GM18526 (cell line): Measurements from ENCODE around the gene CD207.

Experiments used
- POLR2A ChIP-seq: IDR thresholded peaks from 3 replicates; pipeline ENCODE4 v1.6.1; 2011; ENCODE audit not compliant: insufficient read length; ENCODE audit errors: extremely low read depth

Gene CD207

DNA sequence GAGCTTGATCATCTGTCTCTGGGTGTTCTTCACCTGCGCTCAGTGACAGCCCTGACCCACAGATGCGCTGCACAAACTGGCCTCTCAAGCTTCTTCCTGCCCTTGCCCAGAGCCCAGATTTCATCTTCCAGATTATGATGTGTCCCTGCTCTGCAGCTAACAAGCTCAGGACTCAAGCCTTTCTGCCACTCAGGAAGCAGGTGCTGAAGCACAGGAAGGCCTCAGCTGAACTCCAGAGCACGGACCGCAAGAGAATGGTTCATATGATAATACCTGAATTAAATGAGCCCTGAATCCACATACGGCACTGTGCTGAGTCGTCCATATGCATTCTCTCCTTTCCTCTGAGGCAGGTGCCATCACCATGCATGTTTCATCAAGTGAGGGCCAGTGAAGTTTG, 3.8 kb downstream of the CD207 start:
- TF ChIP-seq POLR2A: no peak

DNA sequence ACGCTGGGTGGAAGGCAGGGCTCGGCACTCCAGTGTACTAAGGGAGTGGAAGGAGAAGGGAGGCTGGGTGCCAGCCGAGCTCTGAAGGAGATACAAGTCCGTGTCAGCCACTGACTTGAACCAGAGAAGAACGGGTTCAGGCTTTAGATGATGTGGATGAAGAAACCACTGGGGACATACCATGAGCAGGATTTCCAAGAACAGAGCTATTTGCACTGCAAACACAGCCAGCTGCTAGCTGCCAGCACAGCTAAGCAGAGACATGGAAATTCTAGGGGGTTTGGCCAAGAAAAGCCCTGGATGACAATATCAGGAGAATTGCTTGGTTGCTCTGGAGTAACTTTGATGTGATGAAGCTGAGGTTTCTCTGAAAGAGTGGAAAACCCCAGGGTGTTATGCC, 5.2 kb downstream of the CD207 start:
- TF ChIP-seq POLR2A: no peak

DNA sequence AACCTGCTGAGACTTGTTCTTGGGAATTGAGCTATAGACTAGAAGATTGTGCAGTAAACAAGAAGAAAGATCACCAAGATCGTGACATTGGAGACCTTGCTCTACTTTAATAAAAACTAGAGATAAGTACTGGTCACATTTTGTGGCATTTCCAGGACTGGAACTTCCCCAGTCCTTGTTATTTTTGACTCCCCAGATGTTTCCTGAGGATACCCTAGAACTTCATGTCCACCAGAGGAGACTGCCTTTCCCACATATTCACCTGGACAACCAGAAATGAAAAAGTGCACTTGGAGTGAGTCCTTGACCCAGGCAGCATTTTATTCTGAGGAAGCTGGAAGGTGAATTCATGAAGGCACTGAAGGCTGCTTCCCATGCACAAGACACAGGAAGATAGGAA, 5.7 kb downstream of the CD207 start:
- no peak for TF ChIP-seq POLR2A

DNA sequence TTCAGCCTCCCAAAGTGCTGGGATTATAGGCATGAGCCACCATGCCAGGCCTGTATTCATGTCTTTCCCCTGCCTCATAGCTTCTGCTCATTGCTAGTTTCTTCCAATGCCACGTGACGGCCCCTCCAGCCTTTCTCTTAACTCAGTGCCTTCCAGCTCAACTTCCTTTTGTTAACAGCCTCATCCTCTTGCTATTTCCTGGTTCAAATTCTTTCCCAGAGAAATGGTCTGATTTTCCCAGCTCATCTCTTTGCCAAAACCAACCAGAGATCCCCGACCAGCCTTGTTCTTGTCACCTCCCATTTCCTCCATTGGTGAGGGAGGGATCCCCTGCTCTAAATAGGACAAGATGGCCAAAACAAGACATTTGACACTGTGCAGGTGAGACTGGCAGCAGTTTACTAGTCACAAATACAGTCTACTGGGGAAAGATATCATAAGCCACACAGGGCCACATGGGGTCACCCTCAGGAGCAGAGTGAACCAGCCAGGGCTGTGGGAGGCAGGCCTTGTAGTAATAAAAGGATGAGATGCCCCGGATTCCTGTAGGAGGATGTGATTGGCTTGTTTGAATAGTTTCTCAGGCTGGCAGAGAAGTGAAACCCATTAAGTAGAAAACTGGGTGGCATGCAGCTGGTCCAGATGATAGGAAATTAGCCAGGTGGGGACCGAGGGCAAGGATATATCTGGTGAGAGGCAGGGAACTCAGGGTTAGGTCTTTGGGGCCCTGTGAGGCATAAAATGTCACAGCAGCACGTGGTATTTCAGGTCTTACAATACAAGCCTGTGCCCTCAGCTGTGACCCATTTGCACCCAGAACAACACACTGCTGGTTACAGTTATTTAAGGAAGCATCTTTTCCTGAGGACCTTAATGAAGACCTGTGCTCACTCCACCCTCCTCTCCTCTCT, 6.4 kb downstream of the CD207 start:
- no peak for TF ChIP-seq POLR2A

DNA sequence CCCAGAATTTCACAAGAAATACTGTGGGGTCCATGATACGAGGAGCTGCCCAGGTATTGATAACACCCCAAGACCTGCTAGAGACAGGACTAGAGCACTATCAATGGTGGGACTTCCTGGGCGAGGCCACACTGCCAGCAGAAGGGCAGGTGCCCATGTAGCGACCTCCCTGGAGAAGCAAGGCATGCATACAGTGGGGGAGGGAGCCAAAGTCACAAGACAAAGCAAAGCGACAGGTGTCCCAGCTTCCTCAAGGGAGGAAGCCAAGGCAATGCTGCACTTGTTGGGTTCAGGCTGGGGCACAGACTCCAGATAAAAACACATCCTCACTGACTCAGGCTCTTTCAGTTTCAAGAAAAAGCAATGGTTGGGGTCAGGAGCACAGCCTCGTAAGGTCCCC, 7.5 kb downstream of the CD207 start:
- TF ChIP-seq POLR2A: no peak

DNA sequence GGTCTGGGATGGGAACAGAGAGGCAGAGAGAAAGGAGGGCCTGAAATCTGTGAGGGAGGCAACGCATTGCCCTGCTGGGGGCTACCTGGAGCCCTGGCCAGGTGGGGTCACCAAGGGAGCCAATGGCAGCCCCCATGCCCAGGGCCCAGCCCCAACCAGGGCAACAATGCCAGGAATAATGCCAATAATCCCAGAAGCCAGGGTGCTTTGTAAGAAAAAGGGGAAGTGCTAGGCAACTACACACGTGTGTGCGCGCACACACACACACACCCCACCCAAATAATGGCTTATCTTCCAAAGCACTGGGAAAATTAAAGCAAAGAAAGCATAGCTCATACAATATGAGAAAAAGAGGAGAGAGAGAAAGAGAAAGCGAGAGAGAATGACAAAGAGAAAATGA, 8.2 kb downstream of the CD207 start:
- TF ChIP-seq POLR2A: no peak

DNA sequence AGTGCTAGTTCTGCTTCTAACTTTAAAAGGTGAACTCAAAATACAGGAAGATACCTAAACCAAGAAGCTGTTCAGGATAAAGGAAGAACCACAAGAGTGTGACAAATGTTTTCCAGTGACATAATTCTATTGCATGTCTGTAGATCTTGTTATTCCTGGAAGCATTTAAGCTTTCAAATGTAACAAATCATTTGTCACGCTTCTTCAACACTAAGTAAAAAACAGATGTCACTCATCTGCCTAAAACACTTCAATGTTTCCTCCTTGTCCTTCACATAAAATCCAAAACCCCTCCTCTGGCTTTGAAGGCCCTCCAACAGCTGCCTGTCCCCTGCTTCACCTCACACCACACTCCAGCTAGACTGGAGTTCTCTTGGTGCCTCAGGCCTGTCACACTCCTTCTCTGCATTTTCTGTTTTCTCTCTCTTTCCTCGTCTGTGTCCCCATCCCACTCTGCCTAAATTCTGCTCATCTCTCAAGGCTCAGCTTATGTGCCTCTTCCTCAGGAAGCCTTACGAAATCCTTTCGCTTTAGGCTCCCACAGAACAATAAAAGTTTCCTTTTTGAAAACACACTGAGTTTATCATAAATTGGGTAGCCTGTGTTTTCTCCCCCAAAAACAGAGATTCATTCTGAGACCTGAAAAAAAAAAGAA, 8.8 kb downstream of the CD207 start:
- no peak for TF ChIP-seq POLR2A

DNA sequence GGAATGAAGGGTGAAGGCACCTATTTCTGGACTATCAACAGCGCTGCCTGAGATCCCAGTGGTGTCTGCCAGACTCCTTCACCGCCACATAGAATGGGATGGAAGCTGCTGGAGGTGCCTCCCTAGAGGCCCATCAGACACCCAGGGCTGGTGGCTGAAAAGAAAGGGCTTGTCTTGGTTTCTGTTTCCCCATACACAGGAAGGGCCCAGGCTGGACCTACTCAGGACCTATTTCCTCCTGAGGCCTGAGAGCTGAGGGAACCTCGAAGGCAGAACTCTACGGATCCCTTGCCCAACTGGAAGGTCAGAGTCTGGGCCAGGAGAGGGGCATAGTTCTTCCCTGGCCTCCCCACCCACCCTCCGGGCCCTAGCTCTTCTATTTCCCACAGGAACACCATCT, 12.4 kb downstream of the CD207 start:
- TF ChIP-seq POLR2A: no peak

DNA sequence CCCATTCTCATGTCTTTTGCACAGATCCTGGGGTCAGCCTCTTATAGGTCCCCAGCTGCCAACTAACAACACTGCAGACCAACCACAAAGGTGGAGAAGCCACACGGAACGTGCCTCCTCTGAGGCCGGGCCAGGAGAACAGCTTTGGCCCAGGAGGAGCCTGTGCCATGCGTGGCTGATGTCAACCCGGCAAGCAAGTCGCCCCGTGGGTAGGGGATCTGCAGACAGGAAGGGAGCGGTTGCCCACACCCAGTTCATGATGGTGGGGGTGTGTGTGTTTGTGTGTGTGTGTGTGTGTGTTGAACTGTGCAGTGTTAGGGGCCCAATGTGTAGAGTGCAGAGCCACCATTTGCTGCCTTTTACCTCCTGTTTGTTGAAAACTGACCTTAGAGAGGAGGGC, 12.8 kb downstream of the CD207 start:
- no peak for TF ChIP-seq POLR2A

DNA sequence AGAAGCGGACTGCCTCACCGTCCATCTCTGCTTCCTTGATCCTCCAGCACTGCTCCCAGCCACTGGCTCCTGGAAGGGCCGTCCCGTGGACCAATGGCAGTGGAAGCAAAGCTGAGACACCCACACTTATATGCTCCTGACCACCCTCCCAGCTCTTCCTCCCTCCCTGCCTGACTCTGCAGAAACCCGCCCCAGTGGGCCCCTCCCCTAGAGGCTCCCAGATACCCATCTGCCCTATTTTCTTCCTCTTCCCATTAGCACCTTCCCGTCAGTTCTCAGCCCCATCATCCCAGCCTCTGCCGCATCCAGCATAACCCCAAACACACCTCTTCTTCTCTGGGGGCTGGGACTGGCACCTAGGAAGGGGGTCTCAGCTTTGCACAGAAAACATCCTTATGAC, 15.1 kb downstream of the CD207 start, which contains the start of gene CLEC4F:
TSS of gene CLEC4F (minus strand) at position 101 of the 400 bp plus-strand sequence. CDS start at position 25, 76 bp downstream.
- TF ChIP-seq POLR2A: no peak

DNA sequence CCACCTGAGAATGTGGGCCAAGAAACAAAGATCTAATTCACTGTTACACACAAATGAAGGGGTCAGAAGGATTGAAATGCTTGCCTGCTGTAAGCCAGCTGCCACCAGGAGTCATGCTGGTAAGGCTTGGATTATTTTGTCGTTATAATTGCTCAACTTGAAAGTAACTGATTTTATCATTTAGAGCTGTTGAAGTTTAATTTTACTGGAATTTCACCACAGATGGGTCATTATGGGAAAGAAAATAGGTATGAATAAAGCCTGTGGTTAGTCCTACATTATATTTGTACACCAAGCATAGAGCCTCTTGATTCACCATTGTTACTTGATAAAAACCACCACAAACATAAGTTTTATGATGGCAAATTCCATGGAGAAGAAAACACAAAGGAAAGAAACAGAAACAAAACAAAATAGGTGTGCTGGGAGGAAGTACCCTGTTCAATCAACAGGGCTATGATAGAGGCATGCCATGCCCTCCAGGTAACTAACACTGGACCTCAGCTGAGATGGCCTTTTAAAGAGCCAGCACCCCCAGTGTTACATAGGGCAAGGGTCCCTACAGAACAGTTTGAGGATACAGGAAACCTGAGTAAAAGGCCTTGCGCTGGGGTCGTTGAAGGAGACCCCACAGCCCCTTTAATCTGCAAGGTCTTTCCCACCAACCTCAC, 18.2 kb downstream of the CD207 start:
- no peak for TF ChIP-seq POLR2A

DNA sequence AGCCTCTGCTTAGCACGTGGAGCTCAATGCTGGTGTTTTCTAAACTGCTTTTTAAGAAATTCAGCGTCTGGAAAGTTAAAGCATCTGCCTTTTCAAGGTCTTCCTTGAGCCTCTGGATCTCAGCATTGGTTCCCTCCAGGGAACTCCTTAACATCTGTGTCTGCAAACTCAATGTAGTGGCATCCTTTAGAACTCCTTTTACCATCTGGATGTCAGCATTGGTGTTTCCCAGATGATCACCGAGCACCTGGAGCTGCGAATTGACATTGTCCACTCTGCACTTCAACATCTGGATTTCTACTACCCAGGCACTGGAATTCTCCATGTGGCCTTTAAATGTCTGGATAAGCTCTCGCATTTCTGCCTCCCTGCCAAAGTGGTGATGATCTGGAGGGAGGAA, 18.9 kb downstream of the CD207 start:
- no peak for TF ChIP-seq POLR2A

DNA sequence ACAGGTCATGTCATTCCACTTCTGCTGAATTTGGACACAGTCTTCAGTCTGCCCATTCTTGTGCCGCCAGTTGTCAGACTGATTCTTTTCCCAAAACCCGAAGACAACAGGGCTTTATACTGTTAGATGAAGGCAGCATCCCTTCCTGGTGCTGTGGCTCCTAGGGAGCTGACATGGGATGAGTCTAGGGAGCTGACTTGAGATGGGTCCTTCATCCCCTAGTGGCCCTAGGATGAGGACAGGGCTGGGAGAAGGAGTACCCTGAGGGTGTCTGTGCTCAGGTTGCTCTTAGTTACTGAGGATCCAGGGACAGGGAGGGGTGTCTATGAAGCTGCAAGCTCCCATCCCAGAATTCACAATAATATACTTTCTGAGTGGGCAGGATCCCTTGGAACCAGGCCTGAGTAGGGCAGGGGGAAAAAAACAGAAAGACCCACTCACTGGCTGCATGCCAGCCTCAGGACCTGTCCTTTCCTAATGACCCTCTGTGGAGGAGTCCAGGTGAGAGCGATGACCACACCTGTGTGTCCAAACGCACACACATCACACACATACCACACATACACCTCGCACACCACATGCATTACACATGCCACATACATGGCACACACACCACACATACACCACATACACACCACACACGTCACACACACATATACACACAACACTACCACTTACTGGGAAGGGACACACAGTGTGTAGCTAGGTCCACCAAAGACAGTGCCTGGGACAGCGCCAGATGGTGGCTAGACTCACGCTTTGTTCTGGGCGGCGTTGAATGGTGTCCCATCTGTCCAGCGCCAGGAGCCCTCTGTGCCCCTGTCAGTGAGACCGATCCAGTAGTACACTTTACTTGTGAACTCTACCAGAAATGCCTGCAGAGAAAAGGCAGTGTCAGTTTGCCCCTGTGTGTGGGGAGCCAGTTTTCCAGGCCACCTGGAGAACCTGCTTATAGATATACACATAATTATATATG, 26.3 kb downstream of the CD207 start:
- no peak for TF ChIP-seq POLR2A

DNA sequence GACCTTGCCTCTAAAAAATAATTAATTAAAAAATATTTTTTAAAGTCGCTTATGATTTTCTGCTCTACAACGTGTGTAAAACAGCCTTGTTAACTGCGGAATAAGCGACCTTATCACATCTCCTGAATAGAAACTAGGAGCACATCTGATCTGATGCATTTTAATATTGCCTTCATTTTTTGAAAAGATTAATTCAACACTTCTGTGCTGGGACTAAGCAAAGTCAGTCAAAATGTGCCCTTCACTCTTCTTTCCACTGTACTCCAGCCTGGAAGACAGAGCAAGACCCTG, 27.8 kb downstream of the CD207 start:
- TF ChIP-seq POLR2A: no peak
